GM23248 (cell line): Measurements from ENCODE around the gene IFT122.
"Not testable (repeated sequence)": the region's sequence is repeated elsewhere in the genome, so short reads cannot be mapped to it uniquely, and the experiment has no call there.

Experiments used
- EZH2 ChIP-seq: fragments of 200-600 bp; sonication (generic); IDR thresholded peaks from 2 replicates; pipeline ENCODE4 v1.6.1; 2018; ENCODE audit warnings: antibody characterized with exemption, mild to moderate bottlenecking; ENCODE audit not compliant: insufficient read depth, poor library complexity, severe bottlenecking
- EZH2phosphoT487 ChIP-seq: fragments of 200-600 bp; sonication (generic); IDR thresholded peaks from 2 replicates; pipeline ENCODE4 v1.6.1; 2018; ENCODE audit warnings: antibody characterized with exemption, moderate library complexity, mild to moderate bottlenecking, low read depth; ENCODE audit not compliant: insufficient read depth

DNA sequence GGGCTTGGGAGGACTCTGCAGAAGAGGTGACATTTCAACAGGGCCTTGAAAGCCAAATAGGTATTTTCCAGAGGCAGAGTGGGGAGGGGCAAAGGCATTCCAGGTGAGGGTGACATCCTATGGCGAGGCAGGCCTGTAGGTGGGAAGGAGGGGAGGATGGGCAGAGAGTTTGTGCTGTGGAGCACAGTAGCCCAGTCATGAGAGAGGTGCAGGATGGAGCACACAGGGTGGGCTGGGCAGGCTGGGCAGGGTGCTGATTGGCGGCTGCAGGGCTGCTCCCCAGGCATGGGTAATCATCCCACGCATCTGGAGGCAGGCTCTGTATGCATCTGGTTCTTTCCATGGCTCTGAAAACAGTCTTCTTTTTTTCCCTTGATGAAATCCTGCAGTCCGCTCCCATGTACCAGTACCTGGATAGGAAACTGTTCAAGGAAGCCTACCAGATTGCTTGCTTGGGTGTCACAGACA is 47.9 kb downstream of the IFT122 start:
- not testable (repeated sequence) for TF ChIP-seq EZH2phosphoT487, EZH2
